OCI-LY7 (cell line): ENCODE data around the gene TBR1. TPM values are rescaled to one million over a fixed set of nuclear protein-coding genes. Genes with fewer than 3 reads are reported as not detected.
A peak's percentile ranks its signal among the peaks of the same experiment; 100 is the strongest.

ENCODE experiments used
- BruUV-seq: library from RNA; stranded (reverse); fragments of 400-500 nt; replicated peaks from 2 replicates; lab custom pipeline; 2021; lab: Mats Ljungman, UMichigan
- CTCF ChIA-PET: fragments of 300-600 bp; sonication (Branson Sonifier 250); formaldehyde crosslinking; loops from one replicate; lab custom pipeline; 2022; ENCODE audit warnings: antibody characterized with exemption; ENCODE audit not compliant: unreplicated experiment; lab: Charles Lee
- POLR2A ChIA-PET: fragments of 300-600 bp; sonication (Branson Sonifier 250); formaldehyde crosslinking; loops from one replicate; lab custom pipeline; 2022; ENCODE audit warnings: antibody characterized with exemption; lab: Charles Lee
- DNase-seq: peaks from one replicate; pipeline ENCODE4 v3.0.0-alpha.2; 2015; ENCODE audit warnings: low spot score
- H2AFZ ChIP-seq: fragments of 200-600 bp; sonication (generic), shearing (Covaris generic); 2 replicates; pipeline ENCODE4 v1.6.1; 2014; ENCODE audit warnings: mild to moderate bottlenecking, antibody characterized with exemption, low read length, moderate library complexity
- H3K27ac ChIP-seq: fragments of 200-600 bp; sonication (generic); 2 replicates; pipeline ENCODE4 v1.5.1; 2014; ENCODE audit warnings: mixed run types, low read depth, mild to moderate bottlenecking, moderate library complexity, low read length, inconsistent platforms; ENCODE audit not compliant: poor library complexity, severe bottlenecking
- H3K36me3 ChIP-seq: fragments of 200-600 bp; sonication (generic); 2 replicates; pipeline ENCODE4 v1.6.1; 2014; ENCODE audit warnings: mild to moderate bottlenecking, antibody characterized with exemption, low read length, moderate library complexity, mixed read lengths; ENCODE audit not compliant: insufficient read depth
- H3K4me1 ChIP-seq: fragments of 200-600 bp; sonication (generic); 2 replicates; pipeline ENCODE4 v1.5.1; 2014; ENCODE audit warnings: mild to moderate bottlenecking, low read length; ENCODE audit not compliant: insufficient read depth, poor library complexity, severe bottlenecking
- H3K4me2 ChIP-seq: fragments of 200-600 bp; sonication (generic); 2 replicates; pipeline ENCODE4 v1.6.1; 2014; ENCODE audit warnings: mild to moderate bottlenecking, low read length
- H3K4me3 ChIP-seq: fragments of 200-600 bp; sonication (generic); 2 replicates; pipeline ENCODE4 v1.5.1; 2014; ENCODE audit warnings: mild to moderate bottlenecking, low read depth, low read length; ENCODE audit not compliant: poor library complexity, severe bottlenecking
- H3K79me2 ChIP-seq: fragments of 200-600 bp; sonication (generic); 2 replicates; pipeline ENCODE4 v1.6.1; 2016; ENCODE audit warnings: low read depth, mild to moderate bottlenecking, low read length, moderate library complexity, mixed read lengths; ENCODE audit not compliant: insufficient read depth
- H3K9me2 ChIP-seq: fragments of 200-600 bp; sonication (generic); 2 replicates; pipeline ENCODE4 v1.6.1; 2016; ENCODE audit warnings: mild to moderate bottlenecking, low read length, mixed read lengths; ENCODE audit not compliant: insufficient read depth
- H3K9me3 ChIP-seq: fragments of 200-600 bp; sonication (generic); 2 replicates; pipeline ENCODE4 v1.6.1; 2014; ENCODE audit warnings: mild to moderate bottlenecking, mixed run types, low read length, mixed read lengths
- H4K20me1 ChIP-seq: fragments of 200-600 bp; sonication (generic); 2 replicates; pipeline ENCODE4 v1.6.1; 2014; ENCODE audit warnings: mild to moderate bottlenecking, antibody characterized with exemption, low read length, moderate library complexity, mixed read lengths; ENCODE audit not compliant: insufficient read depth
- CTCF ChIP-seq: fragments of 200-600 bp; sonication (generic); conservative IDR thresholded peaks from 2 replicates; pipeline ENCODE4 v1.5.1; 2014; ENCODE audit warnings: mild to moderate bottlenecking, antibody characterized with exemption, low read length, moderate library complexity, mixed read lengths
- EZH2phosphoT487 ChIP-seq: fragments of 200-600 bp; sonication (generic); IDR thresholded peaks from 2 replicates; pipeline ENCODE4 v1.6.1; 2018; ENCODE audit warnings: low read depth, borderline replicate concordance, mild to moderate bottlenecking, mixed run types, antibody characterized with exemption, low read length, moderate library complexity, mixed read lengths
- intact Hi-C: fragments of 100-400 bp; cut with micrococcal nuclease; formaldehyde crosslinking; loops from one replicate; pipeline ENCODE4 v1.10.0; 2022; ENCODE audit not compliant: unreplicated experiment
- total RNA-seq, 2 experiments: library from RNA; depleted of rRNA in 1 of 2; stranded (reverse); fragments of >200 nt in 1 of 2; shearing (Covaris generic) in 1 of 2; gene quantifications; 2 replicates each; pipeline ENCODE4 v1.2.3, GENCODE V29; 2014 to 2022

Gene TBR1
- total RNA-seq, 2 experiments from 2014 or later: 0.03 TPM; not detected in 1

- no peak for DNase-seq
- H3K4me2 ChIP-seq: no peak overlapping the region
- POLR2A ChIA-PET: interaction anchor here (1.1 to 1.9 kb wide), 4 partner anchors 11 to 18 kb away, joined by 3 to 10 read pairs (median 6); no protein-coding TSS in a partner anchor
- no peak overlapping the region for H2AFZ ChIP-seq
- H3K9me3 ChIP-seq: no peaks in the 10 kb centered on the region
- H3K79me2 ChIP-seq: peaks cover 12% of the 10 kb centered on the region; the same call in 1 of the 2 replicates
- no peak overlapping the region for H3K4me3 ChIP-seq
- peaks cover 69% of the 10 kb centered on the region for H3K36me3 ChIP-seq
- no peaks in the 10 kb centered on the region for H3K4me1 ChIP-seq
- no peaks in the 10 kb centered on the region for H3K9me2 ChIP-seq
- intact Hi-C loops: no loop called here
- H4K20me1 ChIP-seq: no peaks in the 10 kb centered on the region
- H3K27ac ChIP-seq: no peak overlapping the region
- CTCF ChIA-PET: no interaction called here
- TF ChIP-seq CTCF (no peak), EZH2phosphoT487 (no peak)
- TSS peak; percentile 21 for BruUV-seq
Measured at GRCh38 chr2:161369311-161369710, 46.8 kb upstream of the TBR1 start.

- ChIA-PET POLR2A (interaction anchor here (0.6 to 2.2 kb wide), 4 partner anchors 11 to 157 kb away, joined by 4 to 11 read pairs (median 7); no protein-coding TSS in a partner anchor), CTCF (no interaction called here)
- Histone ChIP-seq H3K9me2 (no peaks in the 10 kb centered on the region), H3K9me3 (no peaks in the 10 kb centered on the region), H3K4me2 (no peak overlapping the region), H3K36me3 (peaks cover 69% of the 10 kb centered on the region), H3K27ac (no peak overlapping the region), H3K79me2 (0 out of 2 replicates have a peak, but pooled peaks cover 6% of the 10 kb centered on the region), H3K4me1 (no peaks in the 10 kb centered on the region), H3K4me3 (no peak overlapping the region), H4K20me1 (no peaks in the 10 kb centered on the region), H2AFZ (no peak overlapping the region)
- TF ChIP-seq EZH2phosphoT487 (no peak), CTCF (no peak)
- no TSS peak for BruUV-seq
- DNase-seq: no peak
- intact Hi-C loops: no loop called here
Measured at GRCh38 chr2:161370981-161371380, 45.1 kb upstream of the TBR1 start.

- Histone ChIP-seq H3K4me3 (no peak overlapping the region), H3K4me1 (no peaks in the 10 kb centered on the region), H2AFZ (no peak overlapping the region), H3K79me2 (0 out of 2 replicates have a peak, but pooled peaks cover 6% of the 10 kb centered on the region), H4K20me1 (no peaks in the 10 kb centered on the region), H3K27ac (no peak overlapping the region), H3K4me2 (no peak overlapping the region), H3K36me3 (peaks cover 73% of the 10 kb centered on the region), H3K9me2 (no peaks in the 10 kb centered on the region), H3K9me3 (no peaks in the 10 kb centered on the region)
- intact Hi-C loops: no loop called here
- no peak for DNase-seq
- no TSS peak for BruUV-seq
- TF ChIP-seq EZH2phosphoT487 (no peak), CTCF (no peak)
- ChIA-PET CTCF (no interaction called here), POLR2A (interaction anchor here (0.6 to 2.2 kb wide), 5 partner anchors 9 to 52 kb away, joined by 3 to 11 read pairs (median 4); no protein-coding TSS in a partner anchor)
Measured at GRCh38 chr2:161371869-161372268, 44.2 kb upstream of the TBR1 start.
